Measurements from ENCODE around the gene ZIC3.

The ZIC3 gene

DNA sequence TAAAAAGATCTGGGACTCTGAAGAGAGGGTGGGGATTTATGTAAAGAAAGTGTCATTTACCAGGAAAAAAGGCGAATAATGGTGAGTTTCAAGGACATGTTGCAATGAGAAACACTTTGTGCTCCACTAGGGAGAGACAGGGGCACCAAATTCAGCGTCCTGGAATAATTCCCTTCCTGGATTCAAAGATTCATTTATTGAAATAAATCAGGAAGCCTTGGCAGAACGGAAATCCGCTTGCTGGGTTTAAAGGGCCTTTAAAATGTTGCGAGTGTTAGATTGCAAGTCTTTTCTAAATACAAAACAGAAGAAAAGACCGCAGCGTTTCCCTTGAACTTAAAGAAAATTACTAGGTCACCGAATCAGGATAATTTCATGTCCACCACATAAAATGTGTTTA, 3.8 kb upstream of the ZIC3 start:
- peak overlapping the region; percentile 20; the same call in 1 of the 2 replicates for H3K4me3 ChIP-seq (ENCODE audit: low read length)
- no peaks in the 10 kb centered on the region; the same call in 1 of the 2 replicates for H3K36me3 ChIP-seq (ENCODE audit: control insufficient read depth, insufficient read depth, low read length)
- H3K27ac ChIP-seq (ENCODE audit: low read length) = no peak overlapping the region
- no peak for DNase-seq (ENCODE audit: low read depth, low spot score)
- H3K4me1 ChIP-seq (ENCODE audit: control insufficient read depth, insufficient read depth, low read length) = peaks cover 3% of the 10 kb centered on the region
- H3K9me3 ChIP-seq (ENCODE audit: control insufficient read depth, insufficient read depth, low read length) = no peaks in the 10 kb centered on the region
- H3K27me3 ChIP-seq (ENCODE audit: control insufficient read depth, insufficient read depth, low read length) = no peaks in the 10 kb centered on the region
- WGBS (ENCODE audit: insufficient coverage, insufficient read length) = no CpG with 5 or more reads among the region's 8 CpGs

- Histone ChIP-seq H3K27me3 (ENCODE audit: control insufficient read depth, insufficient read depth, low read length) (no peaks in the 10 kb centered on the region), H3K27ac (ENCODE audit: low read length) (no peak overlapping the region)
Measured at GRCh38 chrX:137563681-137564651, 2.0 kb upstream of the ZIC3 start.

GRCh38 chrX:137565318-137565904, 516 bp upstream of the ZIC3 start:
- Histone ChIP-seq H3K36me3 (ENCODE audit: control insufficient read depth, insufficient read depth, low read length) (peaks cover 6% of the 10 kb centered on the region), H3K4me3 (ENCODE audit: low read length) (peak overlapping the region; percentile 100; the same call in 1 of the 2 replicates), H3K27me3 (ENCODE audit: control insufficient read depth, insufficient read depth, low read length) (no peaks in the 10 kb centered on the region), H3K4me1 (ENCODE audit: control insufficient read depth, insufficient read depth, low read length) (peaks cover 2% of the 10 kb centered on the region), H3K27ac (ENCODE audit: low read length) (no peak overlapping the region), H3K9me3 (ENCODE audit: control insufficient read depth, insufficient read depth, low read length) (no peaks in the 10 kb centered on the region)
- no peak for DNase-seq (ENCODE audit: low read depth, low spot score)
- WGBS (ENCODE audit: insufficient coverage, insufficient read length) = no CpG with 5 or more reads among the region's 54 CpGs

More at GRCh38 chrX:137563681-137564651, 2.0 kb upstream of the ZIC3 start:
- H3K9me3 ChIP-seq (ENCODE audit: control insufficient read depth, insufficient read depth, low read length) = no peaks in the 10 kb centered on the region
- DNase-seq (ENCODE audit: low read depth, low spot score) = no peak
- H3K4me3 ChIP-seq (ENCODE audit: low read length) = peak overlapping the region; percentile 100; the same call in 1 of the 2 replicates
- peaks cover 3% of the 10 kb centered on the region for H3K36me3 ChIP-seq (ENCODE audit: control insufficient read depth, insufficient read depth, low read length)
- WGBS (ENCODE audit: insufficient coverage, insufficient read length) = no CpG with 5 or more reads among the region's 37 CpGs
- peaks cover 3% of the 10 kb centered on the region for H3K4me1 ChIP-seq (ENCODE audit: control insufficient read depth, insufficient read depth, low read length)

DNA sequence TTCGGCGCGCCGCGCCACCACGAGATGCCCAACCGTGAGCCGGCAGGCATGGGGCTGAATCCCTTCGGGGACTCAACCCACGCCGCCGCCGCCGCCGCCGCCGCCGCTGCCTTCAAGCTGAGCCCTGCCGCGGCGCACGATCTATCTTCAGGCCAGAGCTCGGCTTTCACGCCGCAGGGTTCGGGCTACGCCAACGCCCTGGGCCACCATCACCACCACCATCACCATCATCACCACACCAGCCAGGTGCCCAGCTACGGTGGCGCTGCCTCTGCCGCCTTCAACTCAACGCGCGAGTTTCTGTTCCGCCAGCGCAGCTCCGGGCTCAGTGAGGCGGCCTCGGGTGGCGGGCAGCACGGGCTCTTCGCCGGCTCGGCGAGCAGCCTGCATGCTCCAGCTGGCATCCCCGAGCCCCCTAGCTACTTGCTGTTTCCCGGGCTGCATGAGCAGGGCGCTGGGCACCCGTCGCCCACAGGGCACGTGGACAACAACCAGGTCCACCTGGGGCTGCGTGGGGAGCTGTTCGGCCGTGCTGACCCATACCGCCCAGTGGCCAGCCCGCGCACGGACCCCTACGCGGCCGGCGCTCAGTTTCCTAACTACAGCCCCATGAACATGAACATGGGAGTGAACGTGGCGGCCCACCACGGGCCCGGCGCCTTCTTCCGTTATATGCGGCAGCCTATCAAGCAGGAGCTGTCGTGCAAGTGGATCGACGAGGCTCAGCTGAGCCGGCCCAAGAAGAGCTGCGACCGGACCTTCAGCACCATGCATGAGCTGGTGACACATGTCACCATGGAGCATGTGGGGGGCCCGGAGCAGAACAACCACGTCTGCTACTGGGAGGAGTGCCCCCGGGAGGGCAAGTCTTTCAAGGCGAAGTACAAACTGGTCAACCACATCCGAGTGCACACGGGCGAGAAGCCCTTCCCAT, 1.1 kb downstream of the ZIC3 start:
- WGBS (ENCODE audit: insufficient coverage, insufficient read length) = no CpG with 5 or more reads among the region's 82 CpGs
- no peaks in the 10 kb centered on the region; the same call in 1 of the 2 replicates for H3K4me1 ChIP-seq (ENCODE audit: control insufficient read depth, insufficient read depth, low read length)
- H3K9me3 ChIP-seq (ENCODE audit: control insufficient read depth, insufficient read depth, low read length) = no peaks in the 10 kb centered on the region
- no peaks in the 10 kb centered on the region for H3K27me3 ChIP-seq (ENCODE audit: control insufficient read depth, insufficient read depth, low read length)
- no peak for DNase-seq (ENCODE audit: low read depth, low spot score)
- peaks cover 6% of the 10 kb centered on the region for H3K36me3 ChIP-seq (ENCODE audit: control insufficient read depth, insufficient read depth, low read length)
- peak overlapping the region; percentile 100 for H3K4me3 ChIP-seq (ENCODE audit: low read length)
- H3K27ac ChIP-seq (ENCODE audit: low read length) = no peak overlapping the region

GRCh38 chrX:137567682-137568232, 1.8 kb downstream of the ZIC3 start:
- H3K9me3 ChIP-seq (ENCODE audit: control insufficient read depth, insufficient read depth, low read length) = no peaks in the 10 kb centered on the region
- no peak overlapping the region for H3K27ac ChIP-seq (ENCODE audit: low read length)
- WGBS (ENCODE audit: insufficient coverage, insufficient read length) = no CpG with 5 or more reads among the region's 36 CpGs
- H3K4me1 ChIP-seq (ENCODE audit: control insufficient read depth, insufficient read depth, low read length) = no peaks in the 10 kb centered on the region; the same call in 1 of the 2 replicates
- DNase-seq (ENCODE audit: low read depth, low spot score) = no peak
- no peaks in the 10 kb centered on the region for H3K27me3 ChIP-seq (ENCODE audit: control insufficient read depth, insufficient read depth, low read length)
- peaks cover 6% of the 10 kb centered on the region for H3K36me3 ChIP-seq (ENCODE audit: control insufficient read depth, insufficient read depth, low read length)
- H3K4me3 ChIP-seq (ENCODE audit: low read length) = peak overlapping the region; percentile 100; the same call in 1 of the 2 replicates

DNA sequence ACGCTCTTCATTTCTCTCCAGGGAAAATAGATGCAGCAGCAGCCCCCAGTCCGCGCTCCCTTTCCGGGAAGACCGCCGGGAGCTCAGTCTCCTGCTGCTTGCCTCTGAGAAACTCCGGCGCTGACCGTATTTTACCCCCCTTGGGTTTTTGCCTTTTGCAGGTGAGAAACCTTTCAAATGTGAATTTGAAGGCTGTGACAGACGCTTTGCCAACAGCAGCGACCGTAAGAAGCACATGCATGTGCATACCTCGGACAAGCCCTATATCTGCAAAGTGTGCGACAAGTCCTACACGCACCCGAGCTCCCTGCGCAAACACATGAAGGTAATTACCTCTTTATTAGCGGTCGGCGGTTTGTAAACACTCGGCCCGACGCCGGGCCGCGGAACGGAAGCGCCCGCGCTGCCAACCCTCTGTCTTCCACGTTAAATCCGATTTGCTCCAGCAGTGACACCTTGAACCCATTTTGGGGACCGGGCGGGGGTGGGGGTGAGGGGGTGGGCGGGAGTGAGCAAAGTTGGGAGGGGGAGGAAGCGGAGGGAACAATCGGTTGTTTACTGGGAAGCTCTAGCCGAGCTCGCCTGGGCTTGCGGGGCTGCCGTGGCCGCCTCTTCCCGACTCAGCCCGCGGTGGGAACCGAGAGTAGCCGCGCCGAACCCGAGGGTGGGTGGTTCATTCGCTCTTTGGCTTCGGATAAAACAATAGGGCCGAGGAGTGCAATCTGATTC, 3.0 kb downstream of the ZIC3 start:
- no peaks in the 10 kb centered on the region for H3K27me3 ChIP-seq (ENCODE audit: control insufficient read depth, insufficient read depth, low read length)
- peak overlapping the region; percentile 100 for H3K4me3 ChIP-seq (ENCODE audit: low read length)
- WGBS (ENCODE audit: insufficient coverage, insufficient read length) = no CpG with 5 or more reads among the region's 53 CpGs
- no peak for DNase-seq (ENCODE audit: low read depth, low spot score)
- H3K27ac ChIP-seq (ENCODE audit: low read length) = no peak overlapping the region
- peaks cover 6% of the 10 kb centered on the region for H3K36me3 ChIP-seq (ENCODE audit: control insufficient read depth, insufficient read depth, low read length)
- no peaks in the 10 kb centered on the region for H3K9me3 ChIP-seq (ENCODE audit: control insufficient read depth, insufficient read depth, low read length)
- H3K4me1 ChIP-seq (ENCODE audit: control insufficient read depth, insufficient read depth, low read length) = no peaks in the 10 kb centered on the region; the same call in 1 of the 2 replicates

DNA sequence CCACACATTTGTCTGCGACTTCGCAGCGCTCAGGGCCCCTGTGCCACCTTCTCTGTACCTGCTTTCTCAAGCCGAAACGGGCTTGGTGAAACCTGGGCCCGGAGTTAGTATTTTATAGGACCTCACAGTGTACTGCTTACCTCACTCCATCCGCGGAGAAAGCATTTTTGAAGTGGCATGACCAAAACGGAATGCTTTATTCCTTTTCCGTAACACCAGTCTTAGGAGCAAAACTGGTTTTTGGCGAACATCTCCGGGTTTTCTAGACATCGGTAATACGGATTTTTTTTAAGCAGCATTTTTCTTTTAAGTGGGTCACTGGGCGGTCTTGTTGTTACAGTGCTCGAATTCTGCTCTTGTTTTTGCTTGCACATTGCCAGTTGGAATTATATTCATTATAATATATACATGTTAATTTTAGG, 3.6 kb downstream of the ZIC3 start:
- peak overlapping the region; percentile 100; the same call in 1 of the 2 replicates for H3K4me3 ChIP-seq (ENCODE audit: low read length)
- WGBS (ENCODE audit: insufficient coverage, insufficient read length) = no CpG with 5 or more reads among the region's 16 CpGs
- no peaks in the 10 kb centered on the region for H3K9me3 ChIP-seq (ENCODE audit: control insufficient read depth, insufficient read depth, low read length)
- H3K27me3 ChIP-seq (ENCODE audit: control insufficient read depth, insufficient read depth, low read length) = no peaks in the 10 kb centered on the region
- no peaks in the 10 kb centered on the region; the same call in 1 of the 2 replicates for H3K4me1 ChIP-seq (ENCODE audit: control insufficient read depth, insufficient read depth, low read length)
- no peak overlapping the region for H3K27ac ChIP-seq (ENCODE audit: low read length)
- DNase-seq (ENCODE audit: low read depth, low spot score) = no peak
- H3K36me3 ChIP-seq (ENCODE audit: control insufficient read depth, insufficient read depth, low read length) = peaks cover 6% of the 10 kb centered on the region

DNA sequence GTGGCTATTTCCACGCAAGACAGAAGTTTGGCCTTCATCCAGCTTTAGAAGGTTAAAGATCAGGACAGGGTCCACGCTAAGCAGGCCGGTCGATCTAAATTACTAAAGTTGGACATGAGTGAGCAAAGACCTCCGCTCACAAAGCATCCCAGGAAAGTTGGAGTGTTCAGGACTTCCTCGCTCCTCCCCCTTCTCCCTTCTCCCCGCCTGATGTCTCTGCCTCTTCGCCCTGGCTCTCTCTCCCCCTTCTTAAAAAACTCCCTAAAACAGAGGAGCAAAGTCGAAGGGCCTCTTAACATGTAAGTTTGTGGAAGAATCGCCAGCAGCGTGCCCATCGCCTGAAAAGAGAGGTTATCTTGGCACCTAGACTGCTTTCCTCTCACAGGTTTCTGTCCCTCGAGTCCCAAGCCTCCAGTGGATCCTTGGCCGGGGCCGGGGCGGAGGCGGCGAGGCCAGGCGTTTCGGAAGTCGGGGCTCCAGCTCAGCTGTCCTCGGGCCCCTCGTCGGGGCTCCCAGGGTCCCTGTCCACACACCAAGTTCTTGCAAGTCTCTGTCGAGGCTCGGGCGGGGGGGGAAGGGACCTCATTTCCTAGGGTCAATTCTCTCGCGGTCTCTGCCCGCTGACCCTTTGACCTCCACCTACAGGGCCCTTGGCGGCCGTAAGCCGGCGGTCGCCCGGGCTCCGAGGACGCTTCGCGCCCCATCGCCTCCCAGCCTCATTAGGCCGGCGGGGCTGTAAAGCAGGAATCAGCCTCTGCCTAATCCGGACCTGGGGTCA, 7.6 kb downstream of the ZIC3 start:
- peak overlapping the region; percentile 74 for H3K27ac ChIP-seq (ENCODE audit: low read length)
- H3K9me3 ChIP-seq (ENCODE audit: control insufficient read depth, insufficient read depth, low read length) = no peaks in the 10 kb centered on the region
- no peaks in the 10 kb centered on the region for H3K4me1 ChIP-seq (ENCODE audit: control insufficient read depth, insufficient read depth, low read length)
- peak overlapping the region; percentile 18; the same call in 1 of the 2 replicates for H3K4me3 ChIP-seq (ENCODE audit: low read length)
- no peaks in the 10 kb centered on the region for H3K27me3 ChIP-seq (ENCODE audit: control insufficient read depth, insufficient read depth, low read length)
- no CpG with 5 or more reads among the region's 44 CpGs for WGBS (ENCODE audit: insufficient coverage, insufficient read length)
- H3K36me3 ChIP-seq (ENCODE audit: control insufficient read depth, insufficient read depth, low read length) = peaks cover 6% of the 10 kb centered on the region; the same call in 1 of the 2 replicates
- no peak for DNase-seq (ENCODE audit: low read depth, low spot score)

All from iPS DF 6.9 (cell line).